Gastroesophageal sphincter (tissue), 4 donors: ENCODE measurements around the gene MT1B. TPM values are rescaled to one million over a fixed set of nuclear protein-coding genes. Genes with fewer than 3 reads are reported as not detected.

Experiments
- ATAC-seq: fragments of 150-250 bp; one replicate; pipeline ENCODE4 v1.9.1; 2016; ENCODE audit warnings: mild to moderate bottlenecking, moderate library complexity
- H3K27ac ChIP-seq, 4 donors: fragments of 200-600 bp; sonication (generic) in 3 of 4; 1 replicate in 3 of 4; 2 replicates in 1 of 4; pipeline ENCODE4 v1.5.1; 2016 to 2019
- H3K27me3 ChIP-seq: fragments of 200-600 bp; sonication (generic); one replicate; pipeline ENCODE4 v1.5.1; 2019
- H3K36me3 ChIP-seq, 2 donors: fragments of 200-600 bp; sonication (generic); one replicate each; pipeline ENCODE4 v1.5.1; 2019; ENCODE audit warnings: control low read depth in 1 of 2
- H3K4me1 ChIP-seq, 3 donors: fragments of 200-600 bp; sonication (generic); 1 replicate in 2 of 3; 2 replicates in 1 of 3; pipeline ENCODE4 v1.5.1; 2016 to 2019; ENCODE audit warnings: control low read depth in 2 of 3
- H3K4me3 ChIP-seq, 2 donors: fragments of 200-600 bp; sonication (generic); one replicate each; pipeline ENCODE4 v1.5.1; 2019; ENCODE audit warnings: mild to moderate bottlenecking in 1 of 2, moderate library complexity in 1 of 2
- H3K9me3 ChIP-seq, 3 donors: fragments of 200-600 bp; sonication (generic); one replicate each; pipeline ENCODE4 v1.5.1; 2017 to 2019; ENCODE audit warnings: control low read depth in 2 of 3
- EP300 ChIP-seq: sonication (generic); formaldehyde crosslinking; IDR thresholded peaks from one replicate; pipeline ENCODE4 v1.6.1; 2017; ENCODE audit warnings: antibody characterized with exemption, mild to moderate bottlenecking
- POLR2A ChIP-seq, 2 donors: fragments of 450-650 bp; IDR thresholded peaks; one replicate each; pipeline ENCODE4 v1.6.1; 2017; ENCODE audit warnings: antibody characterized with exemption in 2 of 2, mild to moderate bottlenecking in 2 of 2, moderate library complexity in 1 of 2
- POLR2AphosphoS5 ChIP-seq: sonication (generic); formaldehyde crosslinking; IDR thresholded peaks from one replicate; pipeline ENCODE4 v1.6.1; 2017; ENCODE audit warnings: antibody characterized with exemption
- WGBS, 2 donors: methylation state at CpG; one replicate each; pipeline ENCODE4 v1.1.5; 2018; ENCODE audit warnings: low coverage in 1 of 2; 5-methylcytosine and 5-hydroxymethylcytosine counted together
- total RNA-seq, 4 donors: library from RNA; depleted of rRNA; stranded (reverse); fragments of >200 nt; gene quantifications; one replicate each; pipeline ENCODE4 v1.1.0, GENCODE V29; 2016
- TF ChIP-seq, protein P1 (sequence below), 4 experiments: fragments of 200-600 bp in 2 of 4; fragments of 450-650 bp in 2 of 4; sonication (generic) in 1 of 4; IDR thresholded peaks; one replicate each; pipeline ENCODE4 v1.5.1; 2017 to 2019; ENCODE audit warnings: antibody characterized with exemption in 4 of 4, mild to moderate bottlenecking in 2 of 4, moderate library complexity in 2 of 4

MT1B gene
- total RNA-seq, 4 donors from 2014 or later = not detected

DNA sequence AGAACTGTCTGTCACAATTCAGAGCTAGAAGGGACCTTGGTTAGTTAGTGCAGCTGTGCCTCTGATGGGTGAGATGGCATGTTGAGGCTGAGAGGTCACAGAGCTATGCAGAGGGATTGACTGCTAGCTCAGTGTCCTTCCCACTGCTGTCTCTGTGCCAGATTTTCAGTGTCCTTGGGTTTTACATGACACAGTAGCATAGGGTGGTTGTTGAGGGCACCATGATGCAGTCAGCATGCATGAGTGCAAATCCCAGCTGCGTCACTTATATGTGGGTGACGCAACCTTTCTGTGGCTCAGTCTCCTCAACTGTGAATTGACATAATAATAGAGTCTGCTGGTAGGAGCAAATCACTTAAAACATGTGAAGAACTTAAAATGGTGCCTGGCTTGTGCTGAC is 10.5 kb upstream of the MT1B start:
- TF ChIP-seq POLR2A (IDR thresholded peaks at IDR 0.05) = no peak
- TF ChIP-seq, protein P1, sequence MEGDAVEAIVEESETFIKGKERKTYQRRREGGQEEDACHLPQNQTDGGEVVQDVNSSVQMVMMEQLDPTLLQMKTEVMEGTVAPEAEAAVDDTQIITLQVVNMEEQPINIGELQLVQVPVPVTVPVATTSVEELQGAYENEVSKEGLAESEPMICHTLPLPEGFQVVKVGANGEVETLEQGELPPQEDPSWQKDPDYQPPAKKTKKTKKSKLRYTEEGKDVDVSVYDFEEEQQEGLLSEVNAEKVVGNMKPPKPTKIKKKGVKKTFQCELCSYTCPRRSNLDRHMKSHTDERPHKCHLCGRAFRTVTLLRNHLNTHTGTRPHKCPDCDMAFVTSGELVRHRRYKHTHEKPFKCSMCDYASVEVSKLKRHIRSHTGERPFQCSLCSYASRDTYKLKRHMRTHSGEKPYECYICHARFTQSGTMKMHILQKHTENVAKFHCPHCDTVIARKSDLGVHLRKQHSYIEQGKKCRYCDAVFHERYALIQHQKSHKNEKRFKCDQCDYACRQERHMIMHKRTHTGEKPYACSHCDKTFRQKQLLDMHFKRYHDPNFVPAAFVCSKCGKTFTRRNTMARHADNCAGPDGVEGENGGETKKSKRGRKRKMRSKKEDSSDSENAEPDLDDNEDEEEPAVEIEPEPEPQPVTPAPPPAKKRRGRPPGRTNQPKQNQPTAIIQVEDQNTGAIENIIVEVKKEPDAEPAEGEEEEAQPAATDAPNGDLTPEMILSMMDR (IDR thresholded peaks at IDR 0.05) = no peak
- no peak for TF ChIP-seq EP300
- TF ChIP-seq POLR2AphosphoS5 = no peak
- WGBS, 2 donors = 92 to 100% methylated on average over 2 of the region's 2 CpGs
- Histone ChIP-seq H3K9me3 (no peaks in the 10 kb centered on the region), H3K27ac (no peak overlapping the region), H3K27me3 (peaks cover 91% of the 10 kb centered on the region), H3K36me3 (no peaks in the 10 kb centered on the region), H3K4me3 (no peak overlapping the region), H3K4me1 (peaks cover 0 to 37% (median 19%) of the 10 kb centered on the region in 3 donors)
- ATAC-seq = no peak

DNA sequence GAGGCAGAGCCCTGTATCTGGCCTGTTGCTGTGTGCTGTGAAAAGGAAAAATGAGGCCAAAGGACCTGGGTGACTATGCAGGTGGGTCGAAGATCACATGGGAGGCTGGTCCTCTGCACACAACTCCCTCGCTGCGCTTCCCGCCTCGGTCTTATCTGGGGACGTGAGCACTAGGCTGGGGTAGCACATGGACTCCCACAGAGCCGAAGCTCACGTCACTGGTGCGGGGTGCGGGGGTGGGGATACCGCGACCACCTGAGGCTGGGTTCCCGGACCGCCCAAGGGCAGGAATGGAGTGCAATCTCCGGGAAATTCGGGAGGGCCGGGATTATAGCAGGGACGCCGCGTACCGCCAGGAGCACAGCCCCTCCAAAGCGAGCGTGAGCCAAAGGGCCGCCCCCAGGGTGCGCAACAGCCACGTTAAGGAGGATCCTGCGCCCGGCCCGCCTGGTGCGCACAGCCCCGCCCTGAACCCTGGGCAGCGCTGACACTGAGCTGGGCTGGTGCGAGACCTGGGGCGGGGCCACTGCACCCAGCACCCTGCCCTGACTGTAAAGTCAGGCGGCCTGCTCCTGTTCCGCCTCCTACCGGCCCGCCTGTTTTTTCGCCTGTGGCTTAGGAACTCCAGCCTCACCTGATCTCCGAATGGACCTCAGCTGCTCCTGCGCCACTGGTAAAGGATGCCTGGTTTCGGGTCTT is 8.5 kb upstream of the MT1B start:
- no peaks in the 10 kb centered on the region for H3K9me3 ChIP-seq
- TF ChIP-seq POLR2A (IDR thresholded peaks at IDR 0.05) (no peak), POLR2AphosphoS5 (peak; percentile 66)
- TF ChIP-seq, protein P1 (IDR thresholded peaks at IDR 0.05) = peak in 3 of 4 experiments; percentile 39 to 67 (median 45)
- peaks cover 91% of the 10 kb centered on the region for H3K27me3 ChIP-seq

DNA sequence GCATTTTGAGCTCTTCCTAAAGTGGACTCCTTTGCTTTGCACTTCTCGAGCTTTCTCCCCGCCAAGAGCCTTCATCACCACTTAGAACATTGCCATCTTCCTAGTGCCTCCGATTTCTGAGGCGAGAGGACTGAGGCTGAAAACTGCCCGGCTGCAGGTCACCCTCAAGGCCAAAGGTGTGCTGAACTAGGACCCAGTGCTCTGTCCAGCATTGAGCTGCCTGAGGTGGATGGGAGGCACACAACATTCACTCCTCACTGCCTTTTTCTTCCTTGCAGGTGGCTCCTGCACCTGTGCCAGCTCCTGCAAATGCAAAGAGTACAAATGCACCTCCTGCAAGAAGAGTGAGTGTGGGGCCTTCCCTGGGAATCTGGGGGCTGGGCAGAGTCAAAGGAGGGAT is 7.9 kb upstream of the MT1B start:
- no peak for ATAC-seq
- peaks cover 91% of the 10 kb centered on the region for H3K27me3 ChIP-seq
- no peaks in the 10 kb centered on the region for H3K9me3 ChIP-seq
- H3K27ac ChIP-seq = peak overlapping the region in 1 of 4 donors; percentile 61
- TF ChIP-seq POLR2AphosphoS5 (no peak), EP300 (no peak)
- 60% methylated on average over 1 of the region's 5 CpGs; no CpG with 5 or more reads in 1 of the 2 donors for WGBS, 2 donors
- H3K36me3 ChIP-seq = no peaks in the 10 kb centered on the region
- H3K4me3 ChIP-seq = peak overlapping the region in 1 of 2 donors; percentile 45
- peaks cover 0 to 24% (median 11%) of the 10 kb centered on the region in 3 donors for H3K4me1 ChIP-seq

More for the DNA sequence above, 8.5 kb upstream of the MT1B start:
- Histone ChIP-seq H3K27ac (peak overlapping the region in 3 of 4 donors; percentile 53 to 61 (median 58)), H3K36me3 (no peaks in the 10 kb centered on the region), H3K4me3 (peak overlapping the region; percentile 32 to 45), H3K4me1 (peaks cover 0 to 30% (median 17%) of the 10 kb centered on the region in 3 donors)
- ATAC-seq = peak; percentile 90
- WGBS, 2 donors = 80% methylated on average over 1 of the region's 42 CpGs; no CpG with 5 or more reads in 1 of the 2 donors

GRCh38 chr16:56645311-56645710 is 6.4 kb upstream of the MT1B start:
- no peak overlapping the region for H3K4me3 ChIP-seq
- no peaks in the 10 kb centered on the region for H3K9me3 ChIP-seq
- TF ChIP-seq, protein P1 (IDR thresholded peaks at IDR 0.05) = no peak
- TF ChIP-seq EP300 = no peak
- TF ChIP-seq POLR2AphosphoS5 = no peak
- TF ChIP-seq POLR2A (IDR thresholded peaks at IDR 0.05) = no peak
- no peak overlapping the region for H3K27ac ChIP-seq
- no peak for ATAC-seq
- WGBS, 2 donors = 100% methylated on average over 1 of the region's 1 CpG; no CpG with 5 or more reads in 1 of the 2 donors
- peaks cover 0 to 18% (median 10%) of the 10 kb centered on the region in 3 donors for H3K4me1 ChIP-seq
- no peaks in the 10 kb centered on the region for H3K36me3 ChIP-seq
- peaks cover 89% of the 10 kb centered on the region for H3K27me3 ChIP-seq

GRCh38 chr16:56645838-56646237 is 5.8 kb upstream of the MT1B start:
- Histone ChIP-seq H3K27me3 (peaks cover 86% of the 10 kb centered on the region), H3K9me3 (no peaks in the 10 kb centered on the region), H3K4me3 (no peak overlapping the region), H3K27ac (no peak overlapping the region), H3K4me1 (peaks cover 0 to 18% (median 10%) of the 10 kb centered on the region in 3 donors), H3K36me3 (no peaks in the 10 kb centered on the region)
- WGBS, 2 donors = 0% methylated on average over 1 of the region's 1 CpG
- no peak for TF ChIP-seq POLR2AphosphoS5
- TF ChIP-seq EP300 = no peak
- TF ChIP-seq POLR2A (IDR thresholded peaks at IDR 0.05) = no peak
- TF ChIP-seq, protein P1 (IDR thresholded peaks at IDR 0.05) = no peak
- no peak for ATAC-seq
